NCI-H1092 (cell line): ENCODE data around the gene SMOC1.
A peak's percentile ranks its signal among the peaks of the same experiment; 100 is the strongest.

Source experiments
- DNase-seq: peaks from one replicate; lab custom pipeline; 2025; lab: John Stamatoyannopoulos, UW

SMOC1 gene

DNA sequence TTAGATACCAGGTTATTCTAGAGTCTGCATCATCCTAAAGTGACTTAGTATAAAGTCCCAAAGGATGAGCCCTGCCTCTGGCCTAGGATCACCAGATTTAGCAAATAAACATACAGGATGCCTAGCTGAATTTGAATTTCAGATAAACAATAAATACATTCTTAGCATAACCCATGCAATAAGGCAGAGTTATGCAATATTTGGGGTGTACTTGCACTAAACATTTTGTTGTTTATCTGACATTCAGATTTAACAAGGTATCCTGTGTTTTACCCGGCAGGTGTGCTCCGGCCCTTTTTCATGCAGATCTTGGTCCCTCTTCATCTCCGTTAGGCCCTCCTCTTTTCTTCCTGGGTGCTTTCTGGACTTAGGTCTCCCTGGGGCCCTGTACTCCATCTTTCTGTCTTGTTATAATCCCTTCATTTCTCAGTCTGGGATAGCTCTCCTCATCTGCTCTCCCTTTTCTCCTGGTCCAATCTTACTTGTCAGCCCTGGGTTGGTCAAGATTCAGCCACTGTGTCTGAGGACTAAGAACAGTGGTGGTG, 18.1 kb upstream of the SMOC1 start:
- DNase-seq = no peak

- DNase-seq = no peak
Measured at GRCh38 chr14:69863083-69863482, 16.1 kb upstream of the SMOC1 start.

DNA sequence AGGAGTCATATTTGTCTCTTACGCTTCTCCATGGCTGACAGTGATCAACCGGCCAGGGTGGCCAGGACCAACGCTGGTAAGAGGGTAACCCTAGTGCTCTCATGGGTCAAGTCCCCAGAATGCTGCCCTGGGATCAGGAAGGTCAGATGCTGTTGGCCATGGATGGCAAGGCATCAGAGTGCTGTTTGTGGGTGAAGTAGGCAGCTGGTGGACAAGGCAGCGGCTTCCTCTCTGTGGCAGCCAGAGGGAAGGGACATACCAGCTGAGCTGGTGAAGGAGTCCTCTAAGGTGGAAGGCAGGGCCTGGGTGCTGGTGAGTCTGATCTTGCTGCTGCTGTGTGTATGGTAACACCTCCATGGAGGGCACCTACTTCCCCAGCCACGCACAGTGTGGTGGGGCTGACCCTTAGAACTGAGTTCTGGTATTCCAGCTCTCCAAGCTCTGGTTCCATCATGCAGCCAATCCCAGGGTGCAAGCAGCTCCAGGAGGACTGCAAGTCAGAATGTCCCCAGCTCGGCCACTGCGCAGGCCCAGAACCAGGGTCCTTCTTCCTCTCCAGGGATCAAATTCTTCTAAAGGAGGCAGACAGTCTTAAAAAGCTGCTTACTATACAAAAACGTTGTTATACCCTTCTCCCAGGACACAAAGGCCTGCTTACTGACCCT, 13.4 kb upstream of the SMOC1 start:
- DNase-seq = no peak

GRCh38 chr14:69868363-69868963, 10.8 kb upstream of the SMOC1 start:
- DNase-seq = no peak

DNA sequence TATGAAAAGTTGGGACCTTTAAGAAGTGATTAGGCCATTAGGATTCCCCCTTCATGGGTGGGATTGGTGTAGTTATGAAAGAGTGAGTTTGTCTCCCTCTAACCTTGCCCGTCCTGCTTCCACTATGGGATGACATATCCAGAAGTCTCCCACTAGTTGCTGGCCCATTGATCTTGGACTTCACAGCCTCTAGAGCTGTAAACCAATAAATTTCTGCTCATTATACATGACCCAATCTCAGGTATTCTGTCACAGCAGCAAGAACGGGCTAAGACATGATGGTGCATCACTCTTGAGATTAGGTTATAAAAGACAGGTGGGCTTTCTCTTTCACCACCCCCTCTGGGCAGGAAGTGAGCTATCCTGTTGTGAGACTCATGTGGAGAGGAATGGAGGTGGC, 8.6 kb upstream of the SMOC1 start:
- no peak for DNase-seq

- DNase-seq = no peak
Measured at GRCh38 chr14:69873877-69874780, 5.1 kb upstream of the SMOC1 start.

DNA sequence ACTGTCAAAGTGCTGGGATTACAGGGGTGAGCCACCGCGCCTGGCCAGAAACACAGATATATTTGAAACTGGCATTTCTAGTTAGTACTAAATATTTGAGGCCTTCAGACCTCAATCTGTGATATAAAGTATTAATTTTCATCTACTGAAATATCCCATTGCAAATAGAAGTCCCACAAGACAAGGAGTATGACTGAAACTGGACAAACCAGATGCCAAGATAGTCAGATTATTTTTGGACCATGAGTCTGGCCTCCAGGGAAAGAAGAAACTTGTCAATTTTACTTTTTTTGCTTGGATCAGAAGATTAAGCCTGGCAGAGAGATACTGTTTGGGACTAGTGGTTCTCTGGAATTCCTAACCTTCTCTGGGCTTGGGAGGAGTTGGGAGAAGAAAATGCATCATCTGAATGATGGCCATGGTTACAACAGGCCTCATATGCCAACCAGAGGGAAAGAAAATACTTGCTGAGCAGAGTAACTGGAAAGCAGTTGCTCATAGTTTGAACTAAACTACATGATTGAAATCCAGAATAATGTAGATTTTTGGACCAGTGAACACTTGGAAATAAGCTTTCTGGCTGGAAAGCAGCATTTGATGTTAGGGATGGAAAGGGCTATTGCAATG, 2.9 kb upstream of the SMOC1 start:
- DNase-seq = no peak

DNA sequence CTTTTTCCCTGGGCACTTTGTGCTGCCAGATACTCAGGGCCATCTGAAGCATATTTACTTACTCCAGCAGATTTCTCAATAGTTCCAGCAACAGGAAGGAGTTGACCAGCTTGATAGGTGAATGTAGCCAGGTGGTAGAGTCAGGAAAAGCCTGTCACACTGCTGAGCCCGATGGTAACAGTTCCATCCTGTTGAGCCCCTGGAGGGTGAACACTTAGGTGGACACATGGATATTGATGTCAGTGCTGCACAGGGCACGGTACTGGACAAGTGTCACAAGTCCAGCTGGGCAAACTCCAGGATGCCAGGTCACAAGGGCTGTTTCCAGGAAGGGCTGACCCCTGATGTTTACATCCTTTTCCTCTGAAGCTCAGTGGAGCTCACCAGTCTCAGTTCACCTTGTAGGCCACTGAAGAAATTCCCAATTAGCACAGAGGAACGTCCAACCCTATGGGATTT, 2.3 kb upstream of the SMOC1 start:
- no peak for DNase-seq

- peak; percentile 37 for DNase-seq
Measured at GRCh38 chr14:69877492-69877891, 1.7 kb upstream of the SMOC1 start.

DNA sequence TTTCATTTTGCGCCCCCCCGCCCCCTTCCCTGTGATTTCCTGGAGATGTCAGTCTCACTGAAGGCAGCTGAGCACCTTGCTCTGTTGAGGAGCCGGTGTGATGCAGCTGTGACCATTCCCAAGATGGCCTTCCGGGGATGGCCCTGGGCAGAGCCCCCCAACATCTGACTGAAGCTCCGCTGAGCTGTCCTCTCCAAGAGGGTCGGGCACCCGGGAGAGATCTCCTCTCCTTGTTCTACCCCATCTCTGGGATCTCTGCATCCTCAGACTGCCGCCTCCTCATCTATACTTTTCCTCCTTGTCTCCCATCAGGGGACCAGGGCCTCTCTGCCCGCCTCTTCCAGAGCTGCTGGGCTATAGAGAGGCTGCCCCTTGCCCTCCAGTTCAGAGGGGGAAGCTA, 965 bp upstream of the SMOC1 start:
- no peak for DNase-seq

DNA sequence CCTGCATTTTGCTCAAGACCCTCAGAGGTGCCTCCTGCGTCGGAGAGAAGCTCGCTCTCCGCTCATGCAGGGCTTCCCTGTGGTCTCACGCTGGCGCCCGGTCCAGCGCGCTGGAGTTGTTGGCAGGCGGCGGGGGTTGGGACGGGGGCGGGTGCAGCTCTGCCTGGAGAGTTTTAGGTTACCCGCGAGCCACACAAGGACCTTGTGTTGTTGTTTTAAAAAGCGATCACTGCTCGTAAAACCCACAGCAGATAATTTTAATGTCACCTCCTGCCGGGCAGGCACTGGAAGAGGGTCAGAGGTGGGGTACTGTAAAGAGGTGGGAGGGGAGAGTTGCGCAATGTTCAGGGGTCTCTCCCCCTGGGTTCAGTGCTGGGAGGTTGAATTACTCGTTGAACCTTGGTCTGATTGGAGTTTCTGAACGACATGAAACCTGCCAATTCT, 850 bp downstream of the SMOC1 start:
- no peak for DNase-seq

DNA sequence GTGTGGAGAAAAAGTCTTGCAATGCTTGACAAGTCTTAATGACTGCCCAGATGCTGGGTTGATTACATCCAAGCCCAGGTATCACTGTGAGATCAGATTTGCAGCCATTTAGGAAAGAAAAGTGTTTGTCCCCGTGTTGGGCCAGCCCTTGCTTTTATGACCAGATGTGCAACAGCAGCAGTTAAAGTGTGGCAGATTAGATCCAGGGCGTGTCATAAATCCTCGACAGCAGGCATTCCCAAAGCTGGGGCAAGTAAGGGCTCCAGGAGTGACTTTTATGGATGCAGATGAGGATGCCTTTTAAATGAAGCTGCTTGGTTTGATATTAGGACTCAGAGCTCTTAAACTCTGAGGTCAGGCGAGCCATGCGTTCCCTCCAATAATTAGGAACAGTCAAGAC, 1.7 kb downstream of the SMOC1 start:
- DNase-seq = no peak

DNA sequence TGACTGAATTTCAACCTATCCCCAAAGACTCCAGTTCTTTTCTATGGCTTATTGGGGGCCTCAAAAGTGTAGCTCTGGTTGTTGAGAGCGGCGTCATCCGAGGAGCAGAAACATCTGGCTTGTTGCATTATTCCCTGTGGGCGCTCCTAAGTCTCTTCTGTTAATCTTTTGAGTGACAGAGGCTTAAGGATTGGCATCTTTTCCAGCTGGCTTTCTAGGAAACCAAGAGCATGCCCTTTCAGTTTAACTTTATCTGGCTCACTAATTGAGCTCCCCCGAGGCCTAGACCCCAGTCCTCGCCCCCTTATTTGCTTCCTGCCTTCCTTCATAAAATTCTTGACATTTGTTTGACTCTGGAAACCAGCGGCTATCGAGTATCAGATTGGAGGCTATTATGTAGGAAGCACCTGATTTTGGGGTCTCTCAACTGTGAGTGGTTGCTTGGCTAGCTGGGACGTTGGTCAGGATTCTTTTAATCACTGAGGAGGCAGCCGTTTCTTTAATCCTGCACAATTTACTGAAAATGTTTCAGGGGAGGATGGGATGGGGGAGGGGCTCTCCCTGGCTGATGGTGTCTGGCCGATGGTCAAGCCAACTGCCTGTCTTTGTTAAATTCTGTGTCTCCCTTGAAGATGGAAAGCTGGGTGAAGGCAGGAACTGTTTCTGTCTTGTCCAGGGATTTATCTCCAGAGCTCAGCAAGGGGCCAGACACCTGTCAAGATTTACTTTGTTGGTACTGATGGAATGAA, 3.1 kb downstream of the SMOC1 start:
- DNase-seq = no peak

DNA sequence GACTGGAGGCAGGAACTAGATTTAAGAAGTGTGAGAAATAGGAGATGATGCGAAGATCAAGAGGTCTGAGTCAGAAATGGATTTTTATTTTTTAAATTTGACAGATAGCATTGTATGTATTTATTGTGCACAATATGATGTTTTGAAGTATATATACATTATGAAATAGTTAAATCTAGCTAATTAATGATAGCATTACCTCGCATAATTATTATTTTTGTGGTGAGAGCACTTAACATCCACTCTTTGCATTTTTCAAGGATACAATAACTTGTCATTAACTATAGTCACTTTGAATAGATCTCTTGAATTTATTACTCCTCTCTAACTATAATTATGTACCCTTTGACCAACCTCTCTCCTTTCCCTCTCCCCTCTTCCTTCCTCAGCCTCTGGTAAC, 3.7 kb downstream of the SMOC1 start:
- no peak for DNase-seq

DNA sequence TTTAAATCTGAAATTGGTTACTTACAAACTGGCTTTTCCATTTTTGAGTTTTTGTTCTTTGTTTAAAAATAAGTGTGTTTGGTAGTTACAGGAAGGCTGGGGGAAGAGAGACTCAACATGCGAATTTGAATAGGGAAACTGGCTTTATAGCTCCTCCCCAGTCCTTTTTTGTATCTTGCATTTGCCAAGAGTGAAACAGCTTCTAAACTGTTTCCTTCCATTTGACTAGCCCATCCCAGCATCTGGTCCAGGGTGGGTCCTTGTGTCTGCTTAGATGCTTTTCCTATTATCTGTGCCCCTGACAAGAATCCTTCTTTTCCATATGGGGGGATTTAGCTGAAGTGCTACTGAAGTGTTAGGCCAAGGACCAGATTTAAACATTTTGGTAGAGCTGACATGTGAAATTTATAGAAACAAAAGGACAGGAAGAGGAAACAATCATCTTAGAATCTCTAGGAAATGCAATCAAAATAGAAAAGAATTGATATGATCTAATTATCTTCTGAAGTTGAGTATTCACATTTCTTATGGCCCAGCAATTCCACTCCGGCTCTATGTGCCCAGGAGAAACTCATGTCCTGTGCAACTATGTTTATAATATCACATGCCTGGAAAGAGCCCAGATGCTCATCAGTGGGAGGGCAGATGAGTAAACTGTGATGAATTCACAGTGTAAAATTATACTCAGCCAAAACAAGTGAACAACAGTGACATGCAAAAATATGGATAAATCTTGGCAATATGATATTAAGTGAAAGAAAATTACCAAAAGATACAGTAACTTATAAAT, 7.4 kb downstream of the SMOC1 start:
- no peak for DNase-seq

GRCh38 chr14:69887740-69888657, 8.8 kb downstream of the SMOC1 start:
- no peak for DNase-seq

- no peak for DNase-seq
Measured at GRCh38 chr14:69891422-69891821, 12.2 kb downstream of the SMOC1 start.

GRCh38 chr14:69895109-69895508, 15.9 kb downstream of the SMOC1 start:
- no peak for DNase-seq

- DNase-seq = no peak
Measured at GRCh38 chr14:69896080-69896479, 16.9 kb downstream of the SMOC1 start.

DNA sequence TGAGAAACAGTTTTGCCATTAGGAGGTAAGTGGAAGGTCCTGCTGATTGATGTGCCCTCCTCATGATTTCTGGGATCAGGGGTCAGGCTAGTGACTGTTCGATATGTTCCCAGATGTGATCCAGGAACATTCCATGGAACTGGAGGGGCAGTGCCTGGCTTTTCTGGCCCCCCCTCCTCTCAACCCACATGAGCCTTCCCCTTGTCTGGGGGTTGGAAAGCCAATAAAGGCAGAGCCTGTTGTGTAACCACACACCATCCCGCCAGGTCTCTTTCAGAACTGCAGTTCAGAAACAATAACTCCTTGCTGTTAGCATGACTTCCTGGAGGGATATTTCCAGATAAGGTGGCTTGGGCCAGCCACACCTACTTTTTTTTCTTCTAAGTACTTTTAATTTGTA, 17.8 kb downstream of the SMOC1 start:
- DNase-seq = no peak
